ENCODE data around the gene ESR1. TPM values are rescaled to one million over a fixed set of nuclear protein-coding genes. Genes with fewer than 3 reads are reported as not detected.

Gene ESR1
- polyA plus RNA-seq, 1 of the 3 experiments (the other 2 are of a cell fraction), result under 0.01 TPM

- TF ChIP-seq NFIC (IDR thresholded peaks at IDR 0.05; ENCODE audit: borderline replicate concordance) (no peak), NRF1 (IDR thresholded peaks at IDR 0.05; ENCODE audit: low read depth, low read length) (no peak), FOSL2 (IDR thresholded peaks at IDR 0.05; ENCODE audit: borderline replicate concordance, low read depth) (no peak), SIN3A (IDR thresholded peaks at IDR 0.05; ENCODE audit: borderline replicate concordance, low read depth, low read length) (no peak), EP300 (IDR thresholded peaks at IDR 0.05; ENCODE audit: borderline replicate concordance in 1 of 2, low read depth in 1 of 2, low read length in 1 of 2) (no peak), USF1 (IDR thresholded peaks at IDR 0.05; ENCODE audit: borderline replicate concordance, low read depth) (no peak), ELF1 (IDR thresholded peaks at IDR 0.05) (no peak), CHD2 (IDR thresholded peaks at IDR 0.05; ENCODE audit: low read length, partially characterized antibody) (no peak), RCOR1 (IDR thresholded peaks at IDR 0.05; ENCODE audit: low read length) (no peak), RXRA (IDR thresholded peaks at IDR 0.05; ENCODE audit: borderline replicate concordance, low read depth) (no peak), USF2 (IDR thresholded peaks at IDR 0.05; ENCODE audit: borderline replicate concordance, low read depth, low read length) (no peak), RAD21 (IDR thresholded peaks at IDR 0.05; ENCODE audit: low read length) (no peak), YY1 (IDR thresholded peaks at IDR 0.05; ENCODE audit: low read depth) (no peak)
These were observed 363.5 kb downstream of the ESR1 start (continued) for GRCh38 chr6:152170702-152171667.

GRCh38 chr6:152173321-152173720 is 365.8 kb downstream of the ESR1 start:
- H3K79me2 ChIP-seq (ENCODE audit: insufficient read depth), result no peaks in the 10 kb centered on the region; the same call in 1 of the 2 replicates
- H3K9me2 ChIP-seq, result no peaks in the 10 kb centered on the region
- no peaks in the 10 kb centered on the region for H3K27me3 ChIP-seq (ENCODE audit: insufficient read depth)
- ChIA-PET POLR2A (no interaction called here), CTCF (no interaction called here)
- H3K27ac ChIP-seq (ENCODE audit: low read depth in 2 of 2, low read length in 1 of 2), result no peak overlapping the region
- no peak overlapping the region for H2AFZ ChIP-seq (ENCODE audit: low read depth)
- peaks cover 30 to 66% of the 10 kb centered on the region in 2 experiments for H3K36me3 ChIP-seq (replicated peaks in 1 of 2; ENCODE audit: control insufficient read depth in 1 of 2, insufficient read depth in 2 of 2, low read length in 1 of 2)
- no peaks in the 10 kb centered on the region for H4K20me1 ChIP-seq (ENCODE audit: insufficient read depth)
- H3K4me3 ChIP-seq (ENCODE audit: low read depth in 2 of 2, low read length in 1 of 2), result no peak overlapping the region
- no peak overlapping the region for H3K4me2 ChIP-seq
- H3F3A ChIP-seq (replicated peaks; ENCODE audit: insufficient read depth), result peaks cover 6% of the 10 kb centered on the region
- TF ChIP-seq MXI1 (IDR thresholded peaks at IDR 0.05; ENCODE audit: low read depth, low read length), result no peak
- TF ChIP-seq FOXM1 (IDR thresholded peaks at IDR 0.05; ENCODE audit: low read depth), result no peak
- no peak for TF ChIP-seq USF1 (IDR thresholded peaks at IDR 0.05; ENCODE audit: borderline replicate concordance, low read depth)
- TF ChIP-seq PBX3 (IDR thresholded peaks at IDR 0.05), result no peak
- TF ChIP-seq YY1 (IDR thresholded peaks at IDR 0.05; ENCODE audit: low read depth), result no peak
- no peak for TF ChIP-seq POLR2AphosphoS5 (IDR thresholded peaks at IDR 0.05; ENCODE audit: low read depth, low read length)
- TF ChIP-seq GATA2 (CRISPR knock-in tag; IDR thresholded peaks at IDR 0.05), result no peak
- no peak for TF ChIP-seq TAF1 (IDR thresholded peaks at IDR 0.05; ENCODE audit: borderline replicate concordance, low read depth, low read length)
- TF ChIP-seq ZBTB33 (IDR thresholded peaks at IDR 0.05; ENCODE audit: borderline replicate concordance, low read depth), result no peak
- H3K9ac ChIP-seq, result no peak overlapping the region
- 97% methylated on average over 4 of the region's 4 CpGs for WGBS (ENCODE audit: low lambda C conversion rate)
- no peaks in the 10 kb centered on the region for H3K9me3 ChIP-seq
- no peak for DNase-seq
- H3K4me1 ChIP-seq (ENCODE audit: control insufficient read depth in 1 of 2, insufficient read depth in 2 of 2, low read depth in 1 of 2, low read length in 1 of 2), result no peaks in the 10 kb centered on the region; a peak in 2 of 4 replicates

Data from SK-N-SH (cell line).